ENCODE data around the gene FMO5.

GRCh38 chr1:147214842-147215539 lies 10.1 kb downstream of the FMO5 start:
- no peak for TF ChIP-seq POLR2AphosphoS5 (IDR thresholded peaks at IDR 0.05; ENCODE audit: borderline replicate concordance, low read depth, low read length)
- TF ChIP-seq EZH2 (IDR thresholded peaks at IDR 0.05): no peak
- TF ChIP-seq FOXP2 (optimal IDR thresholded peaks at IDR 0.05; ENCODE audit: control extremely low read depth, extremely low read length, insufficient read depth): no peak

All from SK-N-MC (cell line).